ENCODE data around the gene PLBD1.

- no peak for TF ChIP-seq POLR2AphosphoS5 (IDR thresholded peaks at IDR 0.05; ENCODE audit: low read depth, low read length)
- TF ChIP-seq YY1 (IDR thresholded peaks at IDR 0.05; ENCODE audit: low read depth): no peak
- no peak for TF ChIP-seq CTCF (IDR thresholded peaks at IDR 0.05)
- no peak for TF ChIP-seq MXI1 (IDR thresholded peaks at IDR 0.05; ENCODE audit: low read depth, low read length)
- TF ChIP-seq NFIC (IDR thresholded peaks at IDR 0.05; ENCODE audit: borderline replicate concordance): no peak
Measured at GRCh38 chr12:14577344-14577743, 9.7 kb upstream of the PLBD1 start.

Data from SK-N-SH (cell line).